WERI-Rb-1 (cell line): ENCODE results near the gene AKT1.
"Not testable (repeated sequence)": the region's sequence is repeated elsewhere in the genome, so short reads cannot be mapped to it uniquely, and the experiment has no call there.

Source experiments
- DNase-seq: peaks from one replicate; pipeline ENCODE4 v3.0.0-alpha.2; 2020
- H3K27ac ChIP-seq: fragments of 250-450 bp; sonication (Bioruptor Pico); 2 replicates; pipeline ENCODE4 v1.5.1; 2020; ENCODE audit warnings: mild to moderate bottlenecking, moderate library complexity
- H3K27me3 ChIP-seq: fragments of 250-450 bp; sonication (Bioruptor Pico); 2 replicates; pipeline ENCODE4 v1.5.1; 2021; ENCODE audit warnings: mild to moderate bottlenecking, low read depth, moderate library complexity; ENCODE audit not compliant: insufficient read depth, severe bottlenecking
- H3K36me3 ChIP-seq: fragments of 250-450 bp; sonication (Bioruptor Pico); 2 replicates; pipeline ENCODE4 v1.5.1; 2020; ENCODE audit warnings: mild to moderate bottlenecking, moderate library complexity
- H3K4me3 ChIP-seq: 2 replicates; pipeline ENCODE4 v1.5.1; 2011; ENCODE audit warnings: low read depth, mild to moderate bottlenecking, control low read depth, low read length
- H3K9me3 ChIP-seq: fragments of 250-450 bp; sonication (Bioruptor Pico); 2 replicates; pipeline ENCODE4 v1.5.1; 2021; ENCODE audit warnings: mild to moderate bottlenecking, moderate library complexity; ENCODE audit not compliant: severe bottlenecking
- CTCF ChIP-seq: IDR thresholded peaks from 2 replicates; pipeline ENCODE4 v1.5.1; 2011; ENCODE audit warnings: low read depth, mild to moderate bottlenecking, control low read depth, inconsistent platforms, low read length

The AKT1 gene

GRCh38 chr14:104752423-104752734 is 43.2 kb downstream of the AKT1 start:
- Histone ChIP-seq H3K36me3 (peaks cover 38% of the 10 kb centered on the region), H3K4me3 (peak overlapping the region; percentile 8), H3K27ac (peak overlapping the region; percentile 97), H3K27me3 (no peaks in the 10 kb centered on the region), H3K9me3 (peaks cover 14% of the 10 kb centered on the region)
- no peak for TF ChIP-seq CTCF
- no peak for DNase-seq

GRCh38 chr14:104751539-104752422 is 43.8 kb downstream of the AKT1 start:
- DNase-seq, result no peak
- no peak for TF ChIP-seq CTCF
- H3K36me3 ChIP-seq, result peaks cover 32% of the 10 kb centered on the region
- peak overlapping the region; percentile 97 for H3K27ac ChIP-seq
- no peaks in the 10 kb centered on the region for H3K27me3 ChIP-seq
- peaks cover 14% of the 10 kb centered on the region for H3K9me3 ChIP-seq
- H3K4me3 ChIP-seq, result peak overlapping the region; percentile 8

GRCh38 chr14:104750753-104751057 is 44.8 kb downstream of the AKT1 start:
- DNase-seq, H3K27me3 ChIP-seq, H3K4me3 ChIP-seq, H3K27ac ChIP-seq: not testable (repeated sequence)
- peaks cover 21% of the 10 kb centered on the region for H3K36me3 ChIP-seq
- H3K9me3 ChIP-seq, result peaks cover 14% of the 10 kb centered on the region

- TF ChIP-seq CTCF, result no peak
- H3K27me3 ChIP-seq, result no peaks in the 10 kb centered on the region
- peaks cover 16% of the 10 kb centered on the region for H3K36me3 ChIP-seq
- no peak overlapping the region for H3K4me3 ChIP-seq
- no peak for DNase-seq
- no peak overlapping the region for H3K27ac ChIP-seq
- H3K9me3 ChIP-seq, result peaks cover 14% of the 10 kb centered on the region
These were observed 45.3 kb downstream of the AKT1 start for GRCh38 chr14:104750056-104750752.

GRCh38 chr14:104749111-104749649 is 46.4 kb downstream of the AKT1 start:
- H3K4me3 ChIP-seq, result no peak overlapping the region
- no peak overlapping the region for H3K27ac ChIP-seq
- no peaks in the 10 kb centered on the region for H3K27me3 ChIP-seq
- peaks cover 9% of the 10 kb centered on the region for H3K36me3 ChIP-seq
- peak; percentile 72 for DNase-seq
- TF ChIP-seq CTCF, result 0 out of 2 replicates have a peak, but pooled peaks have one; percentile 14
- peaks cover 14% of the 10 kb centered on the region for H3K9me3 ChIP-seq

- H3K27ac ChIP-seq, result no peak overlapping the region
- TF ChIP-seq CTCF, result no peak
- peaks cover 14% of the 10 kb centered on the region for H3K9me3 ChIP-seq
- H3K4me3 ChIP-seq, result no peak overlapping the region
- H3K36me3 ChIP-seq, result peaks cover 4% of the 10 kb centered on the region
- H3K27me3 ChIP-seq, result no peaks in the 10 kb centered on the region
- no peak for DNase-seq
These were observed 47.7 kb downstream of the AKT1 start for GRCh38 chr14:104747876-104748275.
